SK-N-SH (cell line): Measurements from ENCODE around the gene SLC12A4. TPM values are rescaled to one million over a fixed set of nuclear protein-coding genes. Genes with fewer than 3 reads are reported as not detected.

Experiments used
- CTCF ChIA-PET: fragments of 300-600, 350-600 bp; formaldehyde crosslinking; extraction: SDS; loops from one replicate; lab custom pipeline; 2021; lab: Yijun Ruan, JAX
- POLR2A ChIA-PET: fragments of 350-600 bp; sonication (Branson Sonifier 250); formaldehyde crosslinking; extraction: SDS; loops from one replicate; lab custom pipeline; 2020; ENCODE audit warnings: antibody characterized with exemption, inconsistent platforms; lab: Yijun Ruan, JAX
- DNase-seq: peaks from one replicate; pipeline ENCODE4 v3.0.0; 2012
- H2AFZ ChIP-seq: fragments of 200-600 bp; sonication (generic); 2 replicates; pipeline ENCODE4 v1.8.1; 2016; ENCODE audit warnings: antibody characterized with exemption, mild to moderate bottlenecking, low read depth
- H3F3A ChIP-seq: fragments of 200-600 bp; sonication (generic); replicated peaks from 2 replicates; pipeline ENCODE3; 2016; ENCODE audit warnings: antibody characterized with exemption, mild to moderate bottlenecking; ENCODE audit not compliant: insufficient read depth
- H3K27ac ChIP-seq, 2 experiments: fragments of 200-500 bp in 1 of 2; fragments of 200-600 bp in 1 of 2; sonication (Bioruptor generic) in 1 of 2; sonication (generic), shearing (Covaris generic) in 1 of 2; 2 replicates each; pipeline versions ENCODE4 v1.5.1 to v1.6.1; 2014 to 2016; ENCODE audit warnings: low read depth in 2 of 2, inconsistent platforms in 1 of 2, low read length in 1 of 2, mild to moderate bottlenecking in 1 of 2, mixed read lengths in 1 of 2
- H3K27me3 ChIP-seq: fragments of 200-600 bp; sonication (generic), shearing (Covaris generic); 2 replicates; pipeline ENCODE4 v1.6.1; 2016; ENCODE audit warnings: mixed run types; ENCODE audit not compliant: insufficient read depth
- H3K36me3 ChIP-seq, 2 experiments: fragments of 200-500 bp in 1 of 2; fragments of 200-600 bp in 1 of 2; sonication (Bioruptor generic) in 1 of 2; sonication (generic) in 1 of 2; replicated peaks in 1 of 2; 2 replicates each; pipeline versions ENCODE3 to v1.5.1; 2014 to 2016; ENCODE audit warnings: low read length in 1 of 2, mild to moderate bottlenecking in 1 of 2; ENCODE audit not compliant: insufficient read depth in 2 of 2, control insufficient read depth in 1 of 2
- H3K4me1 ChIP-seq, 2 experiments: fragments of 200-500 bp in 1 of 2; fragments of 200-600 bp in 1 of 2; sonication (Bioruptor generic) in 1 of 2; sonication (generic), shearing (Covaris generic) in 1 of 2; 2 replicates each; pipeline versions ENCODE4 v1.5.1 to v1.6.1; 2014 to 2016; ENCODE audit warnings: low read depth in 1 of 2, low read length in 1 of 2, mixed run types in 1 of 2; ENCODE audit not compliant: insufficient read depth in 2 of 2, control insufficient read depth in 1 of 2
- H3K4me2 ChIP-seq: fragments of 200-600 bp; sonication (generic), shearing (Covaris generic); 2 replicates; pipeline ENCODE4 v1.6.1; 2017; ENCODE audit warnings: mixed run types
- H3K4me3 ChIP-seq, 2 experiments: fragments of 200-500 bp in 1 of 2; fragments of 200-600 bp in 1 of 2; sonication (Bioruptor generic) in 1 of 2; sonication (generic), shearing (Covaris generic) in 1 of 2; 2 replicates each; pipeline versions ENCODE4 v1.5.1 to v1.8.1; 2014 to 2016; ENCODE audit warnings: low read depth in 2 of 2, inconsistent platforms in 1 of 2, low read length in 1 of 2, mild to moderate bottlenecking in 1 of 2, mixed read lengths in 1 of 2, moderate library complexity in 1 of 2
- H3K79me2 ChIP-seq: fragments of 200-600 bp; sonication (generic); 2 replicates; pipeline ENCODE4 v1.8.1; 2017; ENCODE audit warnings: mild to moderate bottlenecking; ENCODE audit not compliant: insufficient read depth
- H3K9ac ChIP-seq: fragments of 200-600 bp; sonication (generic); 2 replicates; pipeline ENCODE4 v1.6.1; 2017; ENCODE audit warnings: mixed run types
- H3K9me2 ChIP-seq: fragments of 200-600 bp; sonication (generic); 2 replicates; pipeline ENCODE4 v1.6.1; 2017; ENCODE audit warnings: mixed run types
- H3K9me3 ChIP-seq: fragments of 200-600 bp; sonication (generic); 2 replicates; pipeline ENCODE4 v1.6.1; 2017; ENCODE audit warnings: mixed run types, mild to moderate bottlenecking, moderate library complexity
- H4K20me1 ChIP-seq: fragments of 200-600 bp; sonication (generic); 2 replicates; pipeline ENCODE4 v1.6.1; 2017; ENCODE audit warnings: mild to moderate bottlenecking, mixed run types; ENCODE audit not compliant: insufficient read depth
- CHD2 ChIP-seq: fragments of 150-350 bp; IDR thresholded peaks from 2 replicates; pipeline ENCODE4 v1.6.1; 2018; ENCODE audit warnings: low read length; ENCODE audit not compliant: partially characterized antibody
- ELF1 ChIP-seq: IDR thresholded peaks from 2 replicates; pipeline ENCODE4 v1.4.0; 2012
- EP300 ChIP-seq, 2 experiments: IDR thresholded peaks; 2 replicates each; pipeline versions ENCODE4 v1.4.0 to v1.6.1; 2012; ENCODE audit warnings: borderline replicate concordance in 1 of 2, low read depth in 1 of 2, low read length in 1 of 2
- FOXJ3 ChIP-seq: sonication (generic); formaldehyde crosslinking; IDR thresholded peaks from 2 replicates; pipeline ENCODE4 v1.5.1; 2020; ENCODE audit warnings: mild to moderate bottlenecking, missing genetic modification reagents
- GATA2 ChIP-seq: sonication (generic); formaldehyde crosslinking; IDR thresholded peaks from 2 replicates; pipeline ENCODE4 v1.5.0; 2020; ENCODE audit warnings: mild to moderate bottlenecking, missing genetic modification reagents
- JUND ChIP-seq: IDR thresholded peaks from 2 replicates; pipeline ENCODE4 v1.4.0; 2012
- MXI1 ChIP-seq: IDR thresholded peaks from 2 replicates; pipeline ENCODE4 v1.6.1; 2012; ENCODE audit warnings: mild to moderate bottlenecking, low read depth, low read length, improper control_type of control experiment
- NFIC ChIP-seq: IDR thresholded peaks from 2 replicates; pipeline ENCODE4 v1.4.0; 2012; ENCODE audit warnings: borderline replicate concordance
- NRF1 ChIP-seq: IDR thresholded peaks from 2 replicates; pipeline ENCODE4 v1.6.1; 2012; ENCODE audit warnings: low read depth, mild to moderate bottlenecking, low read length
- RAD21 ChIP-seq: IDR thresholded peaks from 2 replicates; pipeline ENCODE4 v1.6.1; 2012; ENCODE audit warnings: mild to moderate bottlenecking, low read length
- RFX5 ChIP-seq: IDR thresholded peaks from 2 replicates; pipeline ENCODE4 v1.6.1; 2012; ENCODE audit warnings: mild to moderate bottlenecking, improper control_type of control experiment, low read length
- RXRA ChIP-seq: IDR thresholded peaks from 2 replicates; pipeline ENCODE4 v1.4.0; 2012; ENCODE audit warnings: low read depth, mild to moderate bottlenecking, borderline replicate concordance
- SMC3 ChIP-seq: IDR thresholded peaks from 2 replicates; pipeline ENCODE4 v1.6.1; 2012; ENCODE audit warnings: low read depth, low read length, improper control_type of control experiment
- TEAD4 ChIP-seq: IDR thresholded peaks from 2 replicates; pipeline ENCODE4 v1.4.0; 2012; ENCODE audit warnings: mild to moderate bottlenecking, borderline replicate concordance; ENCODE audit not compliant: insufficient read depth
- WGBS: methylation state at CpG from one replicate; pipeline ENCODE4 v1.1.6; 2017; ENCODE audit warnings: low lambda C conversion rate; 5-methylcytosine and 5-hydroxymethylcytosine counted together
- polyA plus RNA-seq, 3 experiments: library from polyadenylated mRNA; depleted of rRNA; stranded (reverse); fragments of >200 nt; gene quantifications; 2 replicates each; pipeline ENCODE4 v1.2.3, GENCODE V29; 2012
- TF ChIP-seq, protein P1 (sequence below): fragments of 200-600 bp; sonication (generic); IDR thresholded peaks from 2 replicates; pipeline ENCODE4 v1.6.1; 2017; ENCODE audit warnings: antibody characterized with exemption, mild to moderate bottlenecking, moderate library complexity
- TF ChIP-seq, protein P2 (sequence below): IDR thresholded peaks from 2 replicates; pipeline ENCODE4 v1.4.0; 2012; ENCODE audit warnings: low read depth, borderline replicate concordance
- TF ChIP-seq, protein P3 (sequence below): IDR thresholded peaks from 2 replicates; pipeline ENCODE4 v1.4.0; 2012; ENCODE audit warnings: low read depth, borderline replicate concordance
- TF ChIP-seq, protein P4 (sequence below): fragments of 150-350 bp; IDR thresholded peaks from 2 replicates; pipeline ENCODE4 v1.6.1; 2016; ENCODE audit warnings: mild to moderate bottlenecking, low read depth, low read length

The SLC12A4 gene
- polyA plus RNA-seq, 1 of the 3 experiments (the other 2 are of a cell fraction), result 75.8 TPM

DNA sequence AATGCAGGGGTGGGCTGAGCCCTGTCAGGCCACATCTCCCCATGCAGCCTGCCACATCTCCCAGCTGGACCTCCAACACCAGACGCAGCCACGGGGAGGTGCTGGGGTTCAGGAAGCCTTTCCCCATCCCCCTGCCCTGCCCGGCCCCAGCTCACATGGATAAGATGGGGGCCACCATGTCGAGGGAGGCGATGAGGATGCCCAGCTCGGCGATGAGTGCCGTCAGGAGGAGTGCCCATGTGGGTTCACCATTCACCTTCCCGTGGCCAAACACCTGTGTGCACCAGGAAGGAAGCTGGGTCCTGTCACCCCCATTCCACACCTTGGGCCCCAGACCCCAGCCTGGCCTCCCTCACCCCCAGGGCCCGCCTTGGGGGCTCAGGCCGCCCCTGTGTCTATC, 18.8 kb downstream of the SLC12A4 start:
- peaks cover 0 to 8% of the 10 kb centered on the region in 2 experiments; a peak in 1 of 4 replicates for H3K4me1 ChIP-seq
- no peak overlapping the region for H2AFZ ChIP-seq
- H3K27ac ChIP-seq, result no peak overlapping the region
- POLR2A ChIA-PET, result interaction anchor here (1.1 kb wide), 1 partner anchor 9 kb away, joined by 4 read pairs; no protein-coding TSS in a partner anchor
- no peak for DNase-seq
- H3K36me3 ChIP-seq, result peaks cover 5 to 78% of the 10 kb centered on the region in 2 experiments
- no peak overlapping the region for H3K9ac ChIP-seq
- CTCF ChIA-PET, result interaction anchor here (0.6 to 2.5 kb wide), 5 partner anchors 8 to 854 kb away, joined by 3 to 9 read pairs (median 3); partner anchors contain the start of gene PSKH1
- TF ChIP-seq, protein P1, sequence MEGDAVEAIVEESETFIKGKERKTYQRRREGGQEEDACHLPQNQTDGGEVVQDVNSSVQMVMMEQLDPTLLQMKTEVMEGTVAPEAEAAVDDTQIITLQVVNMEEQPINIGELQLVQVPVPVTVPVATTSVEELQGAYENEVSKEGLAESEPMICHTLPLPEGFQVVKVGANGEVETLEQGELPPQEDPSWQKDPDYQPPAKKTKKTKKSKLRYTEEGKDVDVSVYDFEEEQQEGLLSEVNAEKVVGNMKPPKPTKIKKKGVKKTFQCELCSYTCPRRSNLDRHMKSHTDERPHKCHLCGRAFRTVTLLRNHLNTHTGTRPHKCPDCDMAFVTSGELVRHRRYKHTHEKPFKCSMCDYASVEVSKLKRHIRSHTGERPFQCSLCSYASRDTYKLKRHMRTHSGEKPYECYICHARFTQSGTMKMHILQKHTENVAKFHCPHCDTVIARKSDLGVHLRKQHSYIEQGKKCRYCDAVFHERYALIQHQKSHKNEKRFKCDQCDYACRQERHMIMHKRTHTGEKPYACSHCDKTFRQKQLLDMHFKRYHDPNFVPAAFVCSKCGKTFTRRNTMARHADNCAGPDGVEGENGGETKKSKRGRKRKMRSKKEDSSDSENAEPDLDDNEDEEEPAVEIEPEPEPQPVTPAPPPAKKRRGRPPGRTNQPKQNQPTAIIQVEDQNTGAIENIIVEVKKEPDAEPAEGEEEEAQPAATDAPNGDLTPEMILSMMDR, result no peak
- TF ChIP-seq JUND (no peak), TEAD4 (no peak), RAD21 (no peak), FOXJ3 (no peak), SMC3 (no peak), RFX5 (no peak)
- TF ChIP-seq, protein P2, sequence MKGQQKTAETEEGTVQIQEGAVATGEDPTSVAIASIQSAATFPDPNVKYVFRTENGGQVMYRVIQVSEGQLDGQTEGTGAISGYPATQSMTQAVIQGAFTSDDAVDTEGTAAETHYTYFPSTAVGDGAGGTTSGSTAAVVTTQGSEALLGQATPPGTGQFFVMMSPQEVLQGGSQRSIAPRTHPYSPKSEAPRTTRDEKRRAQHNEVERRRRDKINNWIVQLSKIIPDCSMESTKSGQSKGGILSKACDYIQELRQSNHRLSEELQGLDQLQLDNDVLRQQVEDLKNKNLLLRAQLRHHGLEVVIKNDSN, result no peak
- TF ChIP-seq, protein P3, sequence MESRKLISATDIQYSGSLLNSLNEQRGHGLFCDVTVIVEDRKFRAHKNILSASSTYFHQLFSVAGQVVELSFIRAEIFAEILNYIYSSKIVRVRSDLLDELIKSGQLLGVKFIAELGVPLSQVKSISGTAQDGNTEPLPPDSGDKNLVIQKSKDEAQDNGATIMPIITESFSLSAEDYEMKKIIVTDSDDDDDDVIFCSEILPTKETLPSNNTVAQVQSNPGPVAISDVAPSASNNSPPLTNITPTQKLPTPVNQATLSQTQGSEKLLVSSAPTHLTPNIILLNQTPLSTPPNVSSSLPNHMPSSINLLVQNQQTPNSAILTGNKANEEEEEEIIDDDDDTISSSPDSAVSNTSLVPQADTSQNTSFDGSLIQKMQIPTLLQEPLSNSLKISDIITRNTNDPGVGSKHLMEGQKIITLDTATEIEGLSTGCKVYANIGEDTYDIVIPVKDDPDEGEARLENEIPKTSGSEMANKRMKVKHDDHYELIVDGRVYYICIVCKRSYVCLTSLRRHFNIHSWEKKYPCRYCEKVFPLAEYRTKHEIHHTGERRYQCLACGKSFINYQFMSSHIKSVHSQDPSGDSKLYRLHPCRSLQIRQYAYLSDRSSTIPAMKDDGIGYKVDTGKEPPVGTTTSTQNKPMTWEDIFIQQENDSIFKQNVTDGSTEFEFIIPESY, result no peak
- TF ChIP-seq, protein P4, sequence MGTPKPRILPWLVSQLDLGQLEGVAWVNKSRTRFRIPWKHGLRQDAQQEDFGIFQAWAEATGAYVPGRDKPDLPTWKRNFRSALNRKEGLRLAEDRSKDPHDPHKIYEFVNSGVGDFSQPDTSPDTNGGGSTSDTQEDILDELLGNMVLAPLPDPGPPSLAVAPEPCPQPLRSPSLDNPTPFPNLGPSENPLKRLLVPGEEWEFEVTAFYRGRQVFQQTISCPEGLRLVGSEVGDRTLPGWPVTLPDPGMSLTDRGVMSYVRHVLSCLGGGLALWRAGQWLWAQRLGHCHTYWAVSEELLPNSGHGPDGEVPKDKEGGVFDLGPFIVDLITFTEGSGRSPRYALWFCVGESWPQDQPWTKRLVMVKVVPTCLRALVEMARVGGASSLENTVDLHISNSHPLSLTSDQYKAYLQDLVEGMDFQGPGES, result no peak
- TF ChIP-seq, all 33 proteins: peak for 0
- Histone ChIP-seq H3K4me2 (no peak overlapping the region), H3K79me2 (peaks cover 10% of the 10 kb centered on the region; the same call in 1 of the 2 replicates), H3K9me3 (no peaks in the 10 kb centered on the region), H3K9me2 (no peaks in the 10 kb centered on the region), H3K27me3 (no peaks in the 10 kb centered on the region), H4K20me1 (no peaks in the 10 kb centered on the region), H3F3A (peaks cover 7% of the 10 kb centered on the region), H3K4me3 (no peak overlapping the region)
- WGBS, result no CpG with 5 or more reads among the region's 11 CpGs

DNA sequence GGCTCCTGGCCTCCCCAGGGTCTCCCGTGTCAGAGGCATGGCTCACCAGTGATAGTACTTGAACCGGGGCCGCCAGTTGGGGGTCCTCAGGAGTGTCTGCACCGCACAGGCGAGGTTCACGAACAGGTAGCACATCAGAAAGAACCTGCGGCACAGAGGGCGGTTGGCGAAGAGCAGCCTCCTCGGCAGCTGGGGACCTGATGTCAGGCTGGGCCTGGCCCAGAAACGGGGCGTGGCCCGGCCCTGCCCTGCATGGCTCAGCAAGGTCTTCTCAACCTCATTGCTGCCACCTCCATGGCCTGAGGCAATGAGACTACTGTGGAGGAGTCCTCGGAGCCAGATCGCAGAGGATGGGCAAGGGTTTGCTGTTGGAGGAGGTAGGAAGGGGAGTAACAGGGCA, 20.4 kb downstream of the SLC12A4 start:
- CTCF ChIA-PET, result interaction anchor here (2.0 to 2.8 kb wide), 2 partner anchors 64 to 92 kb away, joined by 6 to 9 read pairs; no protein-coding TSS in a partner anchor
- Histone ChIP-seq H3K9me2 (no peaks in the 10 kb centered on the region), H3K4me2 (no peak overlapping the region), H3K9me3 (no peaks in the 10 kb centered on the region), H4K20me1 (no peaks in the 10 kb centered on the region), H3K36me3 (peaks cover 0 to 76% of the 10 kb centered on the region in 2 experiments), H2AFZ (no peak overlapping the region), H3K9ac (no peak overlapping the region), H3K4me3 (no peak overlapping the region), H3K79me2 (peaks cover 9% of the 10 kb centered on the region; the same call in 1 of the 2 replicates), H3K4me1 (peaks cover 0 to 12% of the 10 kb centered on the region in 2 experiments; a peak in 1 of 4 replicates), H3K27ac (no peak overlapping the region; a peak in 1 of 4 replicates), H3F3A (no peaks in the 10 kb centered on the region), H3K27me3 (no peaks in the 10 kb centered on the region)
- POLR2A ChIA-PET, result interaction anchor here (1.5 to 1.7 kb wide), 2 partner anchors 12 to 18 kb away, joined by 3 to 5 read pairs; no protein-coding TSS in a partner anchor
- WGBS, result 96% methylated on average over 15 of the region's 15 CpGs
- no peak for DNase-seq
- TF ChIP-seq ELF1 (no peak), CHD2 (no peak), RFX5 (no peak), FOXJ3 (no peak), EP300 (IDR thresholded peaks at IDR 0.05; ENCODE audit: borderline replicate concordance in 1 of 2, low read depth in 1 of 2, low read length in 1 of 2) (no peak), NFIC (no peak), RXRA (no peak), NRF1 (no peak), SMC3 (no peak), MXI1 (no peak), GATA2 (CRISPR knock-in tag) (no peak)
